VCaP (cell line): Measurements from ENCODE around the gene PKN1.
A peak's percentile ranks its signal among the peaks of the same experiment; 100 is the strongest.

ENCODE experiments used
- H3K27ac ChIP-seq: fragments of 450-650 bp; 2 replicates; pipeline ENCODE4 v1.5.1; 2017
- CTCF ChIP-seq: fragments of 450-650 bp; conservative IDR thresholded peaks from 2 replicates; pipeline ENCODE4 v1.5.1; 2017; ENCODE audit warnings: mild to moderate bottlenecking, moderate library complexity

The PKN1 gene

GRCh38 chr19:14519245-14519859, 86.2 kb downstream of the PKN1 start:
- peak overlapping the region; percentile 89 for H3K27ac ChIP-seq
- TF ChIP-seq CTCF = no peak

GRCh38 chr19:14519860-14520407, 86.8 kb downstream of the PKN1 start:
- TF ChIP-seq CTCF = no peak
- H3K27ac ChIP-seq = no peak overlapping the region

DNA sequence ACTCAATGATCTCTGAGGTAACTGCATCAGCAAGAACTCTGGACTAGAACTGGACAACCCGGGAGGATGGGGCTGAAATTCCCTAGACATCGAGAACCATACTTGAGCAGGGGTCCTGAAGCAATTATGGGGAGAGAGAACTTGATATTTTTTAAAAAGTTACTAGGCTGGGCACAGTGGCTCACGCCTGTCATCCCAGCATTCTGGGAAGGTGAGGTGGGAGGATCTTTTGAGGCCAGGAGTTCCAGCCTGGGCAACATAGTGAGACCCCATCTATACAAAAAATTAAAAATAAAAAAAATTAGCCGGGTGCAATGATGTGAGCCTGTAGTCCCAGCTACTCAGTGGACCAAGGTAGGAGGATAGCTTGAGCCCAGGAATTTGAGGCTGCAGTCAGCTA, 87.4 kb downstream of the PKN1 start:
- TF ChIP-seq CTCF = no peak
- no peak overlapping the region for H3K27ac ChIP-seq
